ENCODE data around the gene CREB3.

GRCh38 chr9:35737143-35737542 lies 4.7 kb downstream of the CREB3 start:
- no peak for TF ChIP-seq CTCF (IDR thresholded peaks at IDR 0.05; ENCODE audit: poor library complexity, severe bottlenecking)
- TF ChIP-seq SMC3 (conservative IDR thresholded peaks at IDR 0.05; ENCODE audit: poor library complexity), result no peak
- no peak for TF ChIP-seq RAD21 (conservative IDR thresholded peaks at IDR 0.05)

Data from neural cell (in vitro differentiated cells).